ENCODE results near the gene ORMDL2.

DNA sequence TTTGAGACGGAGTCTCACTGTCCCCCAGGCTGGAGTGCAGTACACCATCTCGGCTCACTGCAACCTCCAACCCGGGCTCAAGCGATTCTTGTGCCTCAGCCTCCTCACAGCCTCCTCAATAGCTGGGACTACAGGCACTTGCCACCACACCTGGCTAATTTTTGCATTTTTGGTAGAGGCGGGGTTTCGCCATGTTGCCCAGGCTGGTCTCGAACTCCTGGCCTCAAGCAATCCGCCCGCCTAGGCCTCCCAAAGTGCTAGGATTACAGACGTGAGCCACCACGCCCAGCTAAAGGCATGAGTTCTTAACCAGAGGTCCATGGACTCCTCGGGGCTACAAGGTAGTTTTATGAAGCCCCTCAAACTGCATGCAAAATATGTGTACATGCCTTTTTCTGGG lies 2.4 kb upstream of the ORMDL2 start:
- TF ChIP-seq, protein P1, sequence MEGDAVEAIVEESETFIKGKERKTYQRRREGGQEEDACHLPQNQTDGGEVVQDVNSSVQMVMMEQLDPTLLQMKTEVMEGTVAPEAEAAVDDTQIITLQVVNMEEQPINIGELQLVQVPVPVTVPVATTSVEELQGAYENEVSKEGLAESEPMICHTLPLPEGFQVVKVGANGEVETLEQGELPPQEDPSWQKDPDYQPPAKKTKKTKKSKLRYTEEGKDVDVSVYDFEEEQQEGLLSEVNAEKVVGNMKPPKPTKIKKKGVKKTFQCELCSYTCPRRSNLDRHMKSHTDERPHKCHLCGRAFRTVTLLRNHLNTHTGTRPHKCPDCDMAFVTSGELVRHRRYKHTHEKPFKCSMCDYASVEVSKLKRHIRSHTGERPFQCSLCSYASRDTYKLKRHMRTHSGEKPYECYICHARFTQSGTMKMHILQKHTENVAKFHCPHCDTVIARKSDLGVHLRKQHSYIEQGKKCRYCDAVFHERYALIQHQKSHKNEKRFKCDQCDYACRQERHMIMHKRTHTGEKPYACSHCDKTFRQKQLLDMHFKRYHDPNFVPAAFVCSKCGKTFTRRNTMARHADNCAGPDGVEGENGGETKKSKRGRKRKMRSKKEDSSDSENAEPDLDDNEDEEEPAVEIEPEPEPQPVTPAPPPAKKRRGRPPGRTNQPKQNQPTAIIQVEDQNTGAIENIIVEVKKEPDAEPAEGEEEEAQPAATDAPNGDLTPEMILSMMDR (IDR thresholded peaks at IDR 0.05; ENCODE audit: low read length): no peak
- no peak for TF ChIP-seq EZH2 (optimal IDR thresholded peaks at IDR 0.05; ENCODE audit: low read depth, low read length)
- no peak for TF ChIP-seq EZH2phosphoT487 (IDR thresholded peaks at IDR 0.05; ENCODE audit: low read length)
